ENCODE data around the gene DAB2IP. TPM values are rescaled to one million over a fixed set of nuclear protein-coding genes. Genes with fewer than 3 reads are reported as not detected.

The DAB2IP gene
- total RNA-seq, 1 donor from 2014 or later: 54.8 TPM

GRCh38 chr9:121708768-121709488, 57.5 kb downstream of the DAB2IP start:
- peak; percentile 27 for ATAC-seq
- peak; percentile 59 for DNase-seq
- intact Hi-C loops (cut with micrococcal nuclease): no loop called here

- DNase-seq (peak; percentile 58), ATAC-seq (peak; percentile 88)
- intact Hi-C loops (cut with micrococcal nuclease): no loop called here
Measured at GRCh38 chr9:121709798-121710197, 58.4 kb downstream of the DAB2IP start.

- intact Hi-C loops (cut with micrococcal nuclease): no loop called here
- no peak for ATAC-seq
- DNase-seq: no peak
Measured at GRCh38 chr9:121711281-121711680, 59.8 kb downstream of the DAB2IP start.

- DNase-seq: no peak
- ATAC-seq: no peak
- intact Hi-C loops (cut with micrococcal nuclease): no loop called here
Measured at GRCh38 chr9:121711797-121712196, 60.4 kb downstream of the DAB2IP start.

- intact Hi-C loops (cut with micrococcal nuclease): no loop called here
- no peak for ATAC-seq
Measured at GRCh38 chr9:121713400-121714070, 62.1 kb downstream of the DAB2IP start.

GRCh38 chr9:121714075-121714705, 62.8 kb downstream of the DAB2IP start:
- DNase-seq (no peak), ATAC-seq (no peak)
- intact Hi-C loops (cut with micrococcal nuclease): no loop called here

More at GRCh38 chr9:121713400-121714070, 62.1 kb downstream of the DAB2IP start:
- no peak for DNase-seq

- intact Hi-C loops (cut with micrococcal nuclease): no loop called here
- ATAC-seq: no peak
- DNase-seq: no peak
Measured at GRCh38 chr9:121714873-121715272, 63.4 kb downstream of the DAB2IP start.

GRCh38 chr9:121717141-121717991, 65.9 kb downstream of the DAB2IP start:
- ATAC-seq (no peak), DNase-seq (no peak)
- intact Hi-C loops (cut with micrococcal nuclease): no loop called here

GRCh38 chr9:121718084-121718483, 66.7 kb downstream of the DAB2IP start:
- intact Hi-C loops (cut with micrococcal nuclease): no loop called here
- peak; percentile 69 for DNase-seq
- peak; percentile 69 for ATAC-seq

- ATAC-seq (no peak), DNase-seq (no peak)
- intact Hi-C loops (cut with micrococcal nuclease): no loop called here
Measured at GRCh38 chr9:121718501-121718900, 67.1 kb downstream of the DAB2IP start.

- peak; percentile 11 for ATAC-seq
- intact Hi-C loops (cut with micrococcal nuclease): no loop called here
- no peak for DNase-seq
Measured at GRCh38 chr9:121720311-121721057, 69.0 kb downstream of the DAB2IP start.

- no peak for ATAC-seq
- DNase-seq: no peak
- intact Hi-C loops (cut with micrococcal nuclease): no loop called here
Measured at GRCh38 chr9:121721058-121721350, 69.6 kb downstream of the DAB2IP start.

GRCh38 chr9:121721770-121722169, 70.3 kb downstream of the DAB2IP start:
- ATAC-seq (peak; percentile 18), DNase-seq (peak; percentile 77)
- intact Hi-C loops (cut with micrococcal nuclease): no loop called here

- DNase-seq (peak; percentile 97), ATAC-seq (peak; percentile 85)
- intact Hi-C loops (cut with micrococcal nuclease): no loop called here
Measured at GRCh38 chr9:121725008-121725775, 73.8 kb downstream of the DAB2IP start.

- intact Hi-C loops (cut with micrococcal nuclease): no loop called here
- DNase-seq: no peak
- no peak for ATAC-seq
Measured at GRCh38 chr9:121727295-121728020, 76.0 kb downstream of the DAB2IP start.

GRCh38 chr9:121728916-121729315, 77.5 kb downstream of the DAB2IP start:
- intact Hi-C loops (cut with micrococcal nuclease): no loop called here
- no peak for DNase-seq
- ATAC-seq: no peak

- ATAC-seq (no peak), DNase-seq (no peak)
- intact Hi-C loops (cut with micrococcal nuclease): no loop called here
Measured at GRCh38 chr9:121729769-121730562, 78.5 kb downstream of the DAB2IP start.
